IMR-90 (cell line): ENCODE data around the gene CEMP1. TPM values are rescaled to one million over a fixed set of nuclear protein-coding genes. Genes with fewer than 3 reads are reported as not detected.
A peak's percentile ranks its signal among the peaks of the same experiment; 100 is the strongest.

Experiments used
- ATAC-seq: fragments of 200-7000 bp; cut with Tn5 transposase; 2 replicates; pipeline ENCODE4 v1.9.1; 2020; ENCODE audit warnings: low read depth, mild to moderate bottlenecking, moderate library complexity
- BruUV-seq: library from RNA; stranded (reverse); fragments of 400-500 nt; replicated peaks from 2 replicates; lab custom pipeline; 2021; lab: Mats Ljungman, UMichigan
- CTCF ChIA-PET: fragments of 300-600 bp; formaldehyde crosslinking; extraction: SDS; loops from one replicate; lab custom pipeline; 2021; ENCODE audit warnings: antibody characterized with exemption; lab: Yijun Ruan, JAX
- POLR2A ChIA-PET: fragments of 300-600 bp; sonication (Branson Sonifier 250); formaldehyde crosslinking; loops from one replicate; lab custom pipeline; 2022; ENCODE audit warnings: antibody characterized with exemption; ENCODE audit not compliant: unreplicated experiment; lab: Charles Lee
- DNase-seq: peaks from one replicate; pipeline ENCODE4 v3.0.0; 2013
- H2AFZ ChIP-seq: replicated peaks from 2 replicates; pipeline ENCODE3; 2013; ENCODE audit warnings: low read length, mild to moderate bottlenecking; ENCODE audit not compliant: poor library complexity
- H2AK5ac ChIP-seq: 2 replicates; pipeline ENCODE4 v1.6.1; 2013; ENCODE audit warnings: low read depth, low read length, inconsistent platforms
- H2AK9ac ChIP-seq: replicated peaks from 2 replicates; pipeline ENCODE3; 2013; ENCODE audit warnings: mild to moderate bottlenecking, low read depth, low read length, moderate library complexity; ENCODE audit not compliant: poor library complexity
- H2BK120ac ChIP-seq: 2 replicates; pipeline ENCODE4 v1.6.1; 2013; ENCODE audit warnings: low read depth, low read length, inconsistent platforms
- H2BK15ac ChIP-seq: 3 replicates; pipeline ENCODE4 v1.6.1; 2013; ENCODE audit warnings: low read depth, low read length, inconsistent platforms
- H2BK20ac ChIP-seq: 2 replicates; pipeline ENCODE4 v1.6.1; 2013; ENCODE audit warnings: low read depth, mild to moderate bottlenecking, inconsistent platforms, low read length, moderate library complexity
- H2BK5ac ChIP-seq: 2 replicates; pipeline ENCODE4 v1.6.1; 2013; ENCODE audit warnings: mild to moderate bottlenecking, low read depth, low read length, inconsistent platforms; ENCODE audit not compliant: poor library complexity, severe bottlenecking
- H3K14ac ChIP-seq: replicated peaks from 2 replicates; pipeline ENCODE4 v1.6.1; 2013; ENCODE audit warnings: low read depth, low read length, inconsistent platforms
- H3K18ac ChIP-seq: 2 replicates; pipeline ENCODE4 v1.6.1; 2013; ENCODE audit warnings: low read depth, low read length, control low read depth
- H3K23ac ChIP-seq: 2 replicates; pipeline ENCODE4 v1.6.1; 2013; ENCODE audit warnings: low read depth, low read length, inconsistent platforms
- H3K27ac ChIP-seq: 2 replicates; pipeline ENCODE4 v1.5.1; 2013; ENCODE audit warnings: mild to moderate bottlenecking, control low read depth, low read length; ENCODE audit not compliant: insufficient read depth
- H3K27me3 ChIP-seq: 2 replicates; pipeline ENCODE4 v1.6.1; 2013; ENCODE audit warnings: low read length; ENCODE audit not compliant: control insufficient read depth, insufficient read depth
- H3K36me3 ChIP-seq: 2 replicates; pipeline ENCODE4 v1.6.1; 2013; ENCODE audit warnings: low read length, mixed read lengths; ENCODE audit not compliant: control insufficient read depth, insufficient read depth
- H3K4ac ChIP-seq: 2 replicates; pipeline ENCODE4 v1.6.1; 2013; ENCODE audit warnings: low read depth, low read length, inconsistent platforms
- H3K4me1 ChIP-seq: 2 replicates; pipeline ENCODE4 v1.6.1; 2013; ENCODE audit warnings: low read length, mixed read lengths; ENCODE audit not compliant: control insufficient read depth, insufficient read depth
- H3K4me2 ChIP-seq: 2 replicates; pipeline ENCODE4 v1.6.1; 2013; ENCODE audit warnings: low read depth, mild to moderate bottlenecking, control low read depth, low read length, moderate library complexity
- H3K4me3 ChIP-seq: 2 replicates; pipeline ENCODE4 v1.5.1; 2013; ENCODE audit warnings: low read depth, mild to moderate bottlenecking, control low read depth, low read length, moderate library complexity; ENCODE audit not compliant: insufficient read depth
- H3K56ac ChIP-seq: 2 replicates; pipeline ENCODE4 v1.6.1; 2013; ENCODE audit warnings: low read length, inconsistent platforms; ENCODE audit not compliant: insufficient read depth; ENCODE audit errors: extremely low read depth
- H3K79me1 ChIP-seq, 2 experiments: 2 replicates each; pipeline ENCODE4 v1.6.1; 2013; ENCODE audit warnings: low read length in 2 of 2, inconsistent platforms in 1 of 2, low read depth in 1 of 2
- H3K9ac ChIP-seq: 2 replicates; pipeline ENCODE4 v1.6.1; 2013; ENCODE audit warnings: low read depth, low read length, control low read depth
- H3K9me1 ChIP-seq: 2 replicates; pipeline ENCODE4 v1.6.1; 2013; ENCODE audit warnings: low read length, inconsistent platforms; ENCODE audit not compliant: insufficient read depth
- H3K9me3 ChIP-seq: 2 replicates; pipeline ENCODE4 v1.6.1; 2013; ENCODE audit warnings: low read length; ENCODE audit not compliant: control insufficient read depth, insufficient read depth
- H4K20me1 ChIP-seq: 2 replicates; pipeline ENCODE4 v1.6.1; 2013; ENCODE audit warnings: low read length, inconsistent platforms; ENCODE audit not compliant: insufficient read depth
- H4K5ac ChIP-seq: 2 replicates; pipeline ENCODE4 v1.6.1; 2013; ENCODE audit warnings: mild to moderate bottlenecking, low read depth, low read length, control low read depth
- H4K8ac ChIP-seq, 2 experiments: 2 replicates each; pipeline ENCODE4 v1.6.1; 2013; ENCODE audit warnings: low read depth in 2 of 2, low read length in 2 of 2, control low read depth in 1 of 2, inconsistent platforms in 1 of 2
- H4K91ac ChIP-seq: 2 replicates; pipeline ENCODE4 v1.6.1; 2013; ENCODE audit warnings: low read depth, low read length, inconsistent platforms; ENCODE audit not compliant: insufficient read depth
- CEBPB ChIP-seq: IDR thresholded peaks from 2 replicates; pipeline ENCODE4 v1.6.1; 2012; ENCODE audit warnings: low read depth, low read length, improper control_type of control experiment
- CHD1 ChIP-seq: IDR thresholded peaks from 2 replicates; pipeline ENCODE4 v1.6.1; 2012; ENCODE audit warnings: low read depth, low read length, improper control_type of control experiment
- MAFK ChIP-seq: IDR thresholded peaks from 2 replicates; pipeline ENCODE4 v1.6.1; 2012; ENCODE audit warnings: low read depth, low read length, improper control_type of control experiment
- MAZ ChIP-seq: IDR thresholded peaks from 2 replicates; pipeline ENCODE4 v1.6.1; 2012; ENCODE audit warnings: low read depth, mild to moderate bottlenecking, low read length, improper control_type of control experiment, moderate library complexity, borderline replicate concordance
- MXI1 ChIP-seq: IDR thresholded peaks from 2 replicates; pipeline ENCODE4 v1.6.1; 2012; ENCODE audit warnings: low read depth, mild to moderate bottlenecking, low read length, moderate library complexity, borderline replicate concordance
- POLR2A ChIP-seq: IDR thresholded peaks from 2 replicates; pipeline ENCODE4 v1.6.1; 2012; ENCODE audit warnings: mild to moderate bottlenecking, low read depth, low read length
- RAD21 ChIP-seq: IDR thresholded peaks from 2 replicates; pipeline ENCODE4 v1.6.1; 2012; ENCODE audit warnings: low read length, improper control_type of control experiment
- RCOR1 ChIP-seq: IDR thresholded peaks from 2 replicates; pipeline ENCODE4 v1.6.1; 2012; ENCODE audit warnings: mild to moderate bottlenecking, low read length, improper control_type of control experiment; ENCODE audit not compliant: insufficient replicate concordance
- SMC3 ChIP-seq: fragments of 150-350 bp; IDR thresholded peaks from 2 replicates; pipeline ENCODE4 v1.6.1; 2016; ENCODE audit warnings: low read depth, mild to moderate bottlenecking, antibody characterized with exemption, low read length, moderate library complexity
- WGBS, 2 experiments: methylation state at CpG; one replicate each; pipeline versions ENCODE4 v1.1.5 to v1.1.7; 2013; ENCODE audit warnings: missing lambda C conversion rate in 2 of 2; ENCODE audit not compliant: insufficient read length in 1 of 2; ENCODE audit errors: extremely low coverage in 2 of 2; 5-methylcytosine and 5-hydroxymethylcytosine counted together
- dilution Hi-C: fragments of 300-500 bp; cut with HindIII; formaldehyde crosslinking; loops from one replicate; pipeline ENCODE4 v1.14.3; 2018; ENCODE audit warnings: low sequenced_read_pairs; ENCODE audit not compliant: unreplicated experiment
- in situ Hi-C: fragments of 300-500 bp; cut with MboI; formaldehyde crosslinking; loops from 3 replicates; pipeline ENCODE4 v1.14.3; 2019; ENCODE audit warnings: low sequenced_read_pairs, inconsistent platforms, mixed read lengths
- intact Hi-C: fragments of 100-400 bp; cut with micrococcal nuclease; formaldehyde crosslinking; loops from 2 replicates; pipeline ENCODE4 v1.10.0; 2022
- polyA plus RNA-seq, 3 experiments: library from polyadenylated mRNA; depleted of rRNA; stranded (reverse); fragments of >200 nt; gene quantifications; 2 replicates each; pipeline ENCODE4 v1.2.3, GENCODE V29; 2012; ENCODE audit warnings: low replicate concordance in 1 of 3
- total RNA-seq: library from RNA; depleted of rRNA; stranded (reverse); fragments of >200 nt; gene quantifications from 2 replicates; pipeline ENCODE4 v1.2.3, GENCODE V29; 2012
- TF ChIP-seq, protein P1 (sequence below): conservative IDR thresholded peaks from 2 replicates; pipeline ENCODE4 v1.5.1; 2012; ENCODE audit warnings: mild to moderate bottlenecking, low read depth, low read length, improper control_type of control experiment

The CEMP1 gene
- total and polyA plus RNA-seq, 2 of the 4 experiments (the other 2 are of a cell fraction): not detected

DNA sequence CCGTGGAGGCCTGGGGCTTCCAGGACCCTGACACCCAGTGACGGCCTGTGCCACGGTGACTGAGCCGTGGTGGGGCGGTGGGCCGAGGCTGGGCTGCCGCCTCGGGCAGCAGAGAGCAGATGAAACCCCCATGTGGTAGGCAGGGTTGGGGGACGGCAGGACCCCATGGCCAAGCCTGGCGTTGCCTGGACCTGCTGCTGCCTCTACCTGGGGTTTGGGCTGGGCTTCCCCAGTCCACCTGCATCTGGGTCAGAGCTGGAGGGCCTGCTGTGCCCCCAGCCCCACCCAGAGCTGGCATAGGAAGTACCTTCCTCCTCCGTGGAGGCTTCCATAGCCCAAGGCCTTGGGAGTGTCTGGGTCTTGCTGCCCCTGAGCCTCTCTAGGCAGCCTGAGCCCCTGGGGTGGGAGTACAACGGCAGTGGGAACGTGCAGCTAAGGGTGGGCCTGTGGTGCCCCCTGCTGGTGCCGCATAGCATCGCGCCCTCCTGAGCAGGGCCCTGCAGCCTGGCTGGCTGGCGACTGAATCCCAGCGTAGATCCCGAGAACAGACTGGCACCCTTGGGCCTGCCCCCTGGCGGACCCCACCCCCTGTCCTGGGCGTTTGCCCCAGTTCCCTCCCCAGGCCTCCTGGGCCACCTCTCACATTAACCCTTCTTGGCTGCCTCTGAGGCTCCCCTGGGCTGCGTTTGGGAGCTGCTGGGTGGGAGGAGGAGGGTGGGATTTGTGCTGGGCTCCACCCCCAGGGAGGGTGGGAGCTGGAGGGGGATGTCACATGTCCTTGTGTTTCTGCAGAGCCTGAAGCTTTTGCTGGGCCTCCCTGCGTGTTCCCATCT is 30.1 kb downstream of the CEMP1 start (continued):
- TF ChIP-seq MAFK (no peak), CHD1 (no peak), POLR2A (0 out of 2 replicates have a peak, but pooled peaks have one; percentile 29)

DNA sequence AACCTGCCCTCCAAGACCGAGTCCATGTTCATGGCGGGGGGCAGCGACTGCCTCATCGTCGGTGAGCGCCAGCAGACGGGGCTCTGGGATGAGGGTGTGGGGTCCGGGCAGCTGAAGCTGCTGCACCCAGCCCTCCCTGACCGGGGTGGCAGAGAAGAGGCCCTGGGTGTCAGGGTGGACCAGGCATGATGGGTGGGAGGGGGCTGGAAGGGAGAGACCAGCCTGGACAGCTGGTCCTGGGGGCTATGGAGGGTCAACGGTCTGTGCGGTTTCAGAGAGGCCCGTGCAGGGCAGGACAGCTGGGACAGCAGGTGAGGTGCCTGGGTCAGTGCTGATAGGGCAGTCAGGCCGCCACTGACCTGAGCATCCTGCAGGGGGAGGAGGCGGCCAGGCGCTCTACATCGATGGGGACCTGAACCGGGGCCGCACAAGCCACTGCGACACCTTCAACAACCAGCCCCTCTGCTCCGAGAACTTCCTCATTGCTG is 30.7 kb downstream of the CEMP1 start:
- DNase-seq: no peak
- no peak overlapping the region for H3K56ac ChIP-seq
- no peak overlapping the region for H4K5ac ChIP-seq
- in situ Hi-C loops: loop anchor here (10.0 kb wide), 1 partner anchor 246 kb away; the partner anchor contains the start of gene ECI1
- intact Hi-C loops: loop anchor here (2.0 kb wide), 1 partner anchor 70 kb away; no protein-coding TSS in a partner anchor
- H3K4ac ChIP-seq: no peak overlapping the region
- H3K27ac ChIP-seq: no peak overlapping the region
- BruUV-seq: no TSS peak
- H3K36me3 ChIP-seq: peaks cover 19% of the 10 kb centered on the region; the same call in 1 of the 2 replicates
- H3K23ac ChIP-seq: no peak overlapping the region
- dilution Hi-C loops: no loop called here
- H3K27me3 ChIP-seq: no peaks in the 10 kb centered on the region
- no peak overlapping the region for H3K14ac ChIP-seq
- peaks cover 9% of the 10 kb centered on the region for H3K4me1 ChIP-seq
- ATAC-seq: no peak
- no peak for TF ChIP-seq MAZ
- TF ChIP-seq, protein P1, sequence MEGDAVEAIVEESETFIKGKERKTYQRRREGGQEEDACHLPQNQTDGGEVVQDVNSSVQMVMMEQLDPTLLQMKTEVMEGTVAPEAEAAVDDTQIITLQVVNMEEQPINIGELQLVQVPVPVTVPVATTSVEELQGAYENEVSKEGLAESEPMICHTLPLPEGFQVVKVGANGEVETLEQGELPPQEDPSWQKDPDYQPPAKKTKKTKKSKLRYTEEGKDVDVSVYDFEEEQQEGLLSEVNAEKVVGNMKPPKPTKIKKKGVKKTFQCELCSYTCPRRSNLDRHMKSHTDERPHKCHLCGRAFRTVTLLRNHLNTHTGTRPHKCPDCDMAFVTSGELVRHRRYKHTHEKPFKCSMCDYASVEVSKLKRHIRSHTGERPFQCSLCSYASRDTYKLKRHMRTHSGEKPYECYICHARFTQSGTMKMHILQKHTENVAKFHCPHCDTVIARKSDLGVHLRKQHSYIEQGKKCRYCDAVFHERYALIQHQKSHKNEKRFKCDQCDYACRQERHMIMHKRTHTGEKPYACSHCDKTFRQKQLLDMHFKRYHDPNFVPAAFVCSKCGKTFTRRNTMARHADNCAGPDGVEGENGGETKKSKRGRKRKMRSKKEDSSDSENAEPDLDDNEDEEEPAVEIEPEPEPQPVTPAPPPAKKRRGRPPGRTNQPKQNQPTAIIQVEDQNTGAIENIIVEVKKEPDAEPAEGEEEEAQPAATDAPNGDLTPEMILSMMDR: no peak
- no peak for TF ChIP-seq MXI1
- no peak for TF ChIP-seq RAD21
- TF ChIP-seq RCOR1: no peak
- TF ChIP-seq SMC3: no peak
- no peak for TF ChIP-seq POLR2A
- no peak for TF ChIP-seq MAFK
- no peak for TF ChIP-seq CEBPB
- no peak for TF ChIP-seq CHD1
- peaks cover 3 to 21% of the 10 kb centered on the region in 2 experiments; a peak in 2 of 4 replicates for H3K79me1 ChIP-seq
- no peaks in the 10 kb centered on the region for H3K9me3 ChIP-seq
- no peak overlapping the region for H3K4me2 ChIP-seq
- H2BK15ac ChIP-seq: no peak overlapping the region
- no peak overlapping the region for H4K91ac ChIP-seq
- ChIA-PET POLR2A (no interaction called here), CTCF (no interaction called here)
- no peak overlapping the region for H3K4me3 ChIP-seq
- H4K8ac ChIP-seq: no peak overlapping the region
- H3K9me1 ChIP-seq: no peaks in the 10 kb centered on the region
- no peak overlapping the region for H2BK5ac ChIP-seq
- H2AK9ac ChIP-seq: no peak overlapping the region
- H2AFZ ChIP-seq: no peak overlapping the region
- no peak overlapping the region for H3K9ac ChIP-seq
- peaks cover 17% of the 10 kb centered on the region for H4K20me1 ChIP-seq
- H2BK20ac ChIP-seq: no peak overlapping the region
- H3K18ac ChIP-seq: no peak overlapping the region
- WGBS, 2 experiments: 90% methylated on average over 13 of the region's 20 CpGs; no CpG with 5 or more reads in 1 of the 2 experiments
- H2BK120ac ChIP-seq: no peak overlapping the region
- no peak overlapping the region for H2AK5ac ChIP-seq
